GM12873 (cell line): ENCODE data around the gene CEPT1.

Source experiments
- TF ChIP-seq, protein P1 (sequence below): IDR thresholded peaks from 2 replicates; pipeline ENCODE4 v1.5.1; 2012; ENCODE audit warnings: low read depth, mild to moderate bottlenecking, moderate library complexity, low read length, control low read depth; ENCODE audit not compliant: insufficient read depth; ENCODE audit errors: missing control alignments

CEPT1 gene

DNA sequence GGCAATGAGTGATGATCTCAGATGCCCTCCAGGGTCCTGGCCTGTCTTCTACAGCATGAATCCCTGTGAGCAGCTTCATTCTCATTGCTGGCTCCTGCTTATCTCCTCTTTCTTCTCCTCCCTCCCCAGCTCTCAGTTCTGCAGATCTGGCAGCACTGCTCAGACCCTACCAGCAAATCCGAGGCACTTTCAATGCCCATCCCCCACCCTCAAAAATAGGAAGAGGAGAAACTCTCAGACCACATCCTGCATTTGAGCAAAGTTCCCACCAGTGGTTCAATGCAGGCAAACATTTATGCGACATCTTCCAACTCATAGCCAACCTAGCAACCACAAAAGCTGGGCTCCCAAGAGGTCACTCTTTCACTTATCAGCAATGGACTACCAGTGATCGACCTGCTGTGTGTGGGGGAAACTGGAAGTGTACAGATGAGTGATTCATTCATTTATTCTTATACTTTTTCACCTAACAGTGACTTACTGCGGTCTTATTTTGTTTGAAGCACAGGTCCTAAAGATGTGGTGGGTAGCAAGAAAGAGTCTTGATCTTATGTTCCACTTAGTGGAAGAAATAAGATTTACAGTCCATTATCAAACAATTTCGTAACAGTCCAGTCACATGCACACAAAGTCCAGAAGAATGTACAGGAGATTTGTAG, 81.7 kb downstream of the CEPT1 start:
- TF ChIP-seq, protein P1, sequence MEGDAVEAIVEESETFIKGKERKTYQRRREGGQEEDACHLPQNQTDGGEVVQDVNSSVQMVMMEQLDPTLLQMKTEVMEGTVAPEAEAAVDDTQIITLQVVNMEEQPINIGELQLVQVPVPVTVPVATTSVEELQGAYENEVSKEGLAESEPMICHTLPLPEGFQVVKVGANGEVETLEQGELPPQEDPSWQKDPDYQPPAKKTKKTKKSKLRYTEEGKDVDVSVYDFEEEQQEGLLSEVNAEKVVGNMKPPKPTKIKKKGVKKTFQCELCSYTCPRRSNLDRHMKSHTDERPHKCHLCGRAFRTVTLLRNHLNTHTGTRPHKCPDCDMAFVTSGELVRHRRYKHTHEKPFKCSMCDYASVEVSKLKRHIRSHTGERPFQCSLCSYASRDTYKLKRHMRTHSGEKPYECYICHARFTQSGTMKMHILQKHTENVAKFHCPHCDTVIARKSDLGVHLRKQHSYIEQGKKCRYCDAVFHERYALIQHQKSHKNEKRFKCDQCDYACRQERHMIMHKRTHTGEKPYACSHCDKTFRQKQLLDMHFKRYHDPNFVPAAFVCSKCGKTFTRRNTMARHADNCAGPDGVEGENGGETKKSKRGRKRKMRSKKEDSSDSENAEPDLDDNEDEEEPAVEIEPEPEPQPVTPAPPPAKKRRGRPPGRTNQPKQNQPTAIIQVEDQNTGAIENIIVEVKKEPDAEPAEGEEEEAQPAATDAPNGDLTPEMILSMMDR: peak; percentile 21

DNA sequence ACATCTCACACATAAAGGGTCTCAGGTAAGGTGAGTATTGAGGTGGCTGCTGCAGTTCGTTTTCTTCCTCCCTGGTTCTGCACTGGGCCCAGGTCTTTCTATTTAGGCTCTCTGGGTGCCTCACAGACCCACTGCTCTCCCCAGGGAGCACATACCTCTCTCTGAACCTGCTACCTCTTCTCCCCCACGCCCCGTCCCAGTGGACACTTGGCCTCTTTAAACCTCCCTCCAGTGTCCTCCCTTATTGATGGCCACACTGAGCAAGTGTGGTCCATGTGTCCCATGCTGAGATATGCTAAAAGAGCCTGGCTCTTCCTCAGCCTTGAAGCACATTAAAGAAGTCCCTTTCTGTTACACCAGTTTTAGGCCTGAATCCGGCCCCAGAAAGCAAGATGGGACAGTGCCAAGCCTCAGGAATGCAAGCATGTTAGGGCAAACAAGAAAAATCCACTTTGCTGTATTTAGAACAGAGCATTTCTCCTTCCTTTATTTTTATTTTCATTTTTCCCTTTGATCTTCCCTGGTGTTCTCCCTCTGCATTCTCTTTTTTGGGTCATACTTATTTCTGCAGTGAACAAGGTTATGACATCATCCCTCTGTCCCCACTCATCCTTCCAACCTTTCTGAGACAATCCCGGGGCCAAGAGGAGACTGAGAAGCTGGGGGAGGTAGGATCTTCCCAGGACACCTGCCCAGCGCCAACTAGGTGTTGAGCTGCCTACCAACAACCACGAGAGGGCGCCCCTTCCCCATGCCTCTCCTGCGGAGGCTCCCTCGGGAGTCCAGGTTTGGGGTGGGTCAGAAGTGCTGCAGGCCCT, 82.5 kb downstream of the CEPT1 start:
- TF ChIP-seq, protein P1: peak; percentile 97

DNA sequence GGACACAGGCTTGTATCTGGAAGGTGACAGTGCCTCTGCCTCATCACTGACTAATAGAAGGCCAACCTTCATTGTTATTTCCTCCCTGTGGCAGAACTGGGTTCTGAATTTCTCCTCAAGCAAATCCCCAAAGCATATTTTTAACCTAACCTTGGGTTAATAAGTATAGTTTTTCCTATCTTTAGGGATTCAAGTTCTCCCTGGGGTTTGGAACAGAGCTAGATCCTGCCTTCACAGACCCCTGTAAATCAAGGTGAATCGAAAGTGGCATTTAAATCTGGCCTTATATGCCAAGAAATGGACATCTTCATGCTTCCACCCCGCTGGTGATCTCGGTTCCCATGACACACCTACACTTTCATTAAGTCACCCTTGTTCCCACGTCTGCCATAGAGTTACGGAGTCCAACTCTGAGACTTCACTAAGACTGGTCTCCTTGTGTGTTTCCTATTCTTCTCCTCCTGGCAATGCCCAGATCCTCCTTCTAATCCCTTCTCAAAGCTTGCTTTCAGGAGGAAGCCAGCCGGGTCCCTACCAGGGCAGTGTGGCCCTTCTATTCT, 83.2 kb downstream of the CEPT1 start:
- TF ChIP-seq, protein P1: no peak

DNA sequence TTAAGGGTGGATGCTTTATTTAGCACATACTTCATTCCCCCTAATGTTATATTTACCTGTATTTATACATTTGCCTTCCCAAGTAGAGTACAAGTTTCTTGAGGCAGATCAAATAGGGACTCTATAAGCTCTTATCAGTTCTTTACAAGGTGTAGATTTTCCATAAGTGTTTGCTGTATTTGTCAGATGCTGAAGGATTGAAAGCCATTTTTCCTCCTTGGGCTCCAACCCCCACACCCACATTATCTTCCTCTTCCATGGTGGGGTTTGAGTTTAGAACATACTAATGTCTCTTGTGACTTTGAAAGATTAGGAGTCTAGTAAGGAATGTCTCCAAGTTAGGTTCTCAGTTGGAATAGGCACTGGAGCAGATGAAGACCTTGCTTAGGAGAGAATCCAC, 85.1 kb downstream of the CEPT1 start:
- TF ChIP-seq, protein P1: no peak

DNA sequence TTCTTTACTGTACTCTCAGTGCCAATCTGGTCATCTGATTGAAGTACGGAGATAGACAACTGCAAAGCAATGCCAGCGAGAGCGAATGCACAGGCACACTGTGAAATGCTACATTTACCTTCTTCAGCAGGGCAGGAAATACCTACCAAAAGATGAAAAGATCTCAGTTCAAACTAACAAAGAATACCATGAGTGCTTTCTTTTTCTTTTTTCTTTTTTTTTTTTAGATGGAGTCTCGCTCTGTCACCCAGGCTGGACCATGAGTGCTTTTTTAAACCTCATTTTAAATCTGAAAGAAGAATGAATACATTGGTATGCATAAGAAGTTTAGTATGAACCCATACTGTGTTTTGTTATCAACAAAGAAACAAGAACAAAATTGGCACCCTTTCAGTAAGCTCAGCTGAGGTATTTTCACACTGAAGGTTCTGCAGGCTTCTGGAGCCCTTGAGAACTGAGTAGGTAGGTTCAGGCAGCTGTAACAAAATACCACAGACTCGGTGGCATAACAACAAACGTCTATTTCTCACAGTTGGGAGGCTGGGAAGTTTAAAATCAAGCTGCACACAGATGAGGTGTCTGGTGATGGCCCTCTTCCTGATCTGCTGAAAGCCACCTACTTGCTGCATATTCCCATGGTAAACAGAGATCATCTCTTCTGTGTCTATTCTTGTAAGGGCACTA, 85.8 kb downstream of the CEPT1 start:
- TF ChIP-seq, protein P1: no peak

DNA sequence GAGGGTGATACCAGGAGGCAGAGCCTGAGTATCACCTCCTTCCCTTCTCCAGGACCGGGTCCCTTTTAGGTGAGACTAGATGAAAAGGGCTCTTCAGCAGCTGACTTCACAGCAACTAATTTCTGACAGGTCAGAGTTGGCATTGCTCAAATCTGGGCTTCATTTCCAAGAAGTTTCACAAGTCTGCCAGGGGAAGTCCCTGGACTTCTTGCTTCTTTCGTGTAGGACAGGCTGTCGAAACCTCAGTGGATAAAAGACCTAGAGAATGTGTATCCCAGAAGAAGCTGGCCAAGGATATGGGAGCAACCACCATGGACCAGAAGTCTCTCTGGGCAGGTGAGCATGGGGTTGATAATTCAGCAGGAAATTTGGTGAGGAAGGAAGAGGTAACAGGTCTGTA, 87.4 kb downstream of the CEPT1 start, which contains the start of gene CHI3L2:
Gene CHI3L2, plus strand, starts transcription at position 280 of the 400 bp plus-strand sequence. Its CDS starts 17 bp downstream, at position 297.
- TF ChIP-seq, protein P1: no peak
